K562 treated with DMSO at 1 percent for 48 hours (cell line): Measurements from ENCODE around the gene CNTN5. TPM values are rescaled to one million over a fixed set of nuclear protein-coding genes. Genes with fewer than 3 reads are reported as not detected.

Experiments
- total RNA-seq: library from RNA; unstranded; fragments of 300-600 nt; gene quantifications from 2 replicates; pipeline ENCODE4 v1.2.3, GENCODE V29; 2022; ENCODE audit warnings: low replicate concordance; ENCODE audit errors: extremely low read depth

Gene CNTN5
- not detected in 2 replicates for total RNA-seq

DNA sequence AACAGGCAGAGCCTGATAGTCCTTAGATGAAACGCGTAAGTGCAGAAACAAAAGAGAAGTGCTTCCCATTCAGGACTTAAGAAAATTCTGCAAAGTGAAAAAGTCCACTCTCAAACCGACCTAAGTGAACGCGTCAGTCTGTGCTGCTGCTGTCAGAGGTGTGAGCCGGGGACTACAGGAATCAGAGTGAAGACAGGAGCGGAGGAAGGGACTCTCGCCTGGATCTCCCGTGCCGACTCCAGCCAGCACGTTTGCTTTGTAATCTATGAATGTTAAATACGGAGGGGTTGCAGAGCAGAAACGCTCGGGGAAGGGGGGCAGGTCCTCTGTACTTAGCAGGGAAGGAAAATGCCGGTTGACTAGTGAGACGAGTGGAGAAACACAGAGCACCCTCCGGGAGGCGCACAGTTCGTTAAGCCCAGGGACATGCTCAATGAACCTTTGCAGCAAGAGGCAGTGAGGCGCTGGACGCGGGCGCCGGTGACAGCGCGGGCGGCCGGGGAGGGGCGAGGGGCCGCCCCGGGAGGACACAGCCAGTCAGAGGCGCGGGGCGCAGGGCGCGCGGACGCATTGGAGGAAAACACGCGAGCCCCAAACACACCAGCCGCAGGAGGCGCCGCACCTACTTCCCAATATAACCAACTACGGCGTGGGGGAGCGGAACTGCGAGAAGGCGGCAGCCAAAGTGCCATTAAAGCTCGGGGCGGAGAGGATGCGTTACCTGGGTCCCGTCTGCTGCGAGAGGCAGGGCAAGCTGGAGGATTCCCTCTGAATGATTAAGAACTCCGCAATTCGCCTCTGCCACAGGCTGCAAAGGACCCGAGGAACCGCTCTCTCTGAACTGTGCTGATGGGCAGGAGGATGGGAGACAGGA lies at the start of gene CNTN5:
CNTN5 (plus strand) TSS at position 598 of the 874 bp plus-strand sequence.

